ENCODE data around the gene DNPH1.

DNPH1 gene

DNA sequence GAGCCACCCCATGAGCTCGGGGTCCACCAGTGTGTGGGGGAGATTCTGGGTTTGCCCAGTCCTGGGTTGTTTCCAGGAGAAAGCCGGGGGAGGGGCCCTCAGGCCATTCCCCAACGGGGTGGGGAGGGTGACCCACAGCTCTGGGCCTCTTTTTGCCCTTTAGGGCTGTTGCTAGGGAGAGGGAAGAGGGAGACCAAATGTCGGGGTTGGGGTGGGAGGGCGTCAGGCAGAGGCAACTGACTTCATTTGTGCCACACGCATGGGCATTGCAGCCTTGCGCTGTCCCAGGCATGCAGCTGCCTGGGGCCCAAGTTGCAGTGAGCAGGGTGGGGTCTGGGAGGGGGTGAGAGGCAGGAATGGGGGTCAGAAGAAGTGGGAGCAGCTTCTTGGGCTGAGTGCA lies 49.2 kb downstream of the DNPH1 start:
- DNase-seq = no peak

DNA sequence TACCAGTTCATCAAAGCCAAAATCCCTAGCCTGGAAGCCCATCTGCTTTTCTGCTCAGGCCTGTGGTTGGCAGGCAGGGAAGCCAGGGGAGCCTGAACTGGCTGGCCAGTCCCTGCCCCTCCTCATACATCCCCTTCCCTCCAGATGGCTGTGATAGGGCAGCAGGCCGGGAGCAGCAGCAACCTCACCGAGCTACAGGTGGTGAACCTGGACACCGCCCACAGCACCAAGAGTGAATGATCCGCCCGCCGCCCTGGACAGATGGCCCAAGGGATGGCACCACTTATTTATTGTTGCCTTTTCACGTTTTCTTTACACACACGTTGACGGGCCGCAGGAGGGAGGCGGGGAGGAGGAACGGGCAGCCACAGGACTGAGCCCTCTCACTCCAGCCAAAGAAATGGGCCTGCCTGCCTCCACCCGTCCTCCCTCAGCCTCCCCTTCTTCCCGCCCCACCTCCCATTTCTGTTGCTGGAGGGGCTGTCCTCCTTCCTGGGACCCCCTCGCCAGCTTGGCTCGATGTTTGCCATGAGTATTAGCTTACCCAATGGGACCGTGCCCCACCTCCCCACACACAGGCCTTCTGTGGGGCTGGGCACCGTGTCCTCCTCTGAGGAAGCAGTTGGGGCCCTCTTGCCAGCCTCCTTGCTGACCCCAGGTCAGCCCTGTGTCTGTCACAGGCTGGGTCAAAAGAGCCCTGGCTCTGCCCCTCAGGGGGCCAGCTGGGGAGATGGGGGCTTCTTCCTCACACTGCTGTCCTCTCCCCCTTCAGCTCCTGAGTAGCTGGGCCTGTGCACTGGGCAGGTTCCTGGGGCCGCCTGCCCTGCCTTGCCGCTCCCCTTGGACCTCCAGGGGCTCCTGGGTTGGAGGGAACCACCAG lies 50.1 kb downstream of the DNPH1 start:
- DNase-seq = no peak

DNA sequence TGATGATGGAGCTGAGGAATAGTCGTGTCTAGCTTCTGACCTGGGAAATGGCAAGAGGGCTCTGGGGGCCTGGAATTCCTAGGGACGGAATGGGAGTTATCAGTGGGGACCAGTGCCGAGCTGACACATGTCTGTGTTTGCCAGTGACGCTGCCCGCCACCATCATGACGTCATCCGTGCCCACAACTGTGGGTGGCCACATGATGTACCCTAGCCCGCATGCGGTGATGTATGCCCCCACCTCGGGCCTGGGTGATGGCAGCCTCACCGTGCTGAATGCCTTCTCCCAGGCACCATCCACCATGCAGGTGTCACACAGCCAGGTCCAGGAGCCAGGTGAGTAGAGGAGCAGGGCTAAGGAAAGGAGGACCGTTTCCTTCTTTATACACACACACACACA lies 51.1 kb downstream of the DNPH1 start:
- DNase-seq = no peak

- no peak for DNase-seq
These were observed 52.9 kb downstream of the DNPH1 start for GRCh38 chr6:43176423-43176786.

DNA sequence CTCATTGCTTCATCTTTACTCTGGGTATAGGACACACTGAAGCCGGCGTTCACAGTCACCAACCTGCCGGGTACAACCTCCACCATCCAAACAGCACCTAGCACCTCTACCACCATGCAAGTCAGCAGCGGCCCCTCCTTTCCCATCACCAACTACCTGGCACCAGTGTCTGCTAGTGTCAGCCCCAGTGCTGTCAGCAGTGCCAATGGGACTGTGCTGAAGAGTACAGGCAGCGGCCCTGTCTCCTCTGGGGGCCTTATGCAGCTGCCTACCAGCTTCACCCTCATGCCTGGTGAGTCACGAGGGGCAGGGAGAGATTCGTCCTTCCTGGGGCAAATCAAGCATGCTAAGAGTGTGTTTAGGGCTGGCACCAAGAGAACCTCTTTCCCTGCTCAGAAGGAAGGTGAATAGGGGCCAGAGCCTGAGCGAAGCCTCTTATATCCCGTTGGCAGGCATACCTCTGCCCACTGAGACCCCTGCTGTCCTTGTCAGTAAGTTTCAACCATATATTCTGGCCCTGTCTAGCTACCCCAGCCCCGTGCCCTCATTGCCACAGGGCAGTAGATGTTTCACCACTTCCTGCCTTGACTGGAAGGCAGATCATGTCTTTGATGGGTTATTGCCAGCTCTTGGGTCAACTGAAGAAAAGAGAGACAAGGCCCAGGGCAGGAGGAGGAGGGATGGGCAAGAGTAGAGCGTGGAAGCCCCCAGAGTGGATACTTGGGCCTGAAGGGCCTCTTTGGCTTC lies 53.4 kb downstream of the DNPH1 start:
- DNase-seq = no peak
